Smooth muscle cell (in vitro differentiated cells): Measurements from ENCODE around the gene CLEC16A. TPM values are rescaled to one million over a fixed set of nuclear protein-coding genes. Genes with fewer than 3 reads are reported as not detected.

ENCODE experiments used
- DNase-seq: peaks from one replicate; lab custom pipeline; 2025; ENCODE audit not compliant: unreplicated experiment; lab: John Stamatoyannopoulos, UW
- H2AFZ ChIP-seq: fragments of 200-600 bp; sonication (generic); 2 replicates; pipeline ENCODE4 v1.6.0; 2016; ENCODE audit warnings: antibody characterized with exemption, low read depth, mild to moderate bottlenecking
- H3F3A ChIP-seq: fragments of 200-600 bp; sonication (generic); 2 replicates; pipeline ENCODE4 v1.6.0; 2017; ENCODE audit warnings: antibody characterized with exemption, low read depth
- H3K27ac ChIP-seq: fragments of 200-600 bp; sonication (generic); 2 replicates; pipeline ENCODE4 v1.5.1; 2016; ENCODE audit warnings: low read depth, mild to moderate bottlenecking
- H3K27me3 ChIP-seq: fragments of 200-600 bp; sonication (generic); 2 replicates; pipeline ENCODE4 v1.6.1; 2016; ENCODE audit warnings: low read depth, mild to moderate bottlenecking
- H3K36me3 ChIP-seq: fragments of 200-600 bp; sonication (generic); 2 replicates; pipeline ENCODE4 v1.5.1; 2016; ENCODE audit warnings: low read depth
- H3K4me1 ChIP-seq: fragments of 200-600 bp; sonication (generic); 2 replicates; pipeline ENCODE4 v1.5.1; 2016; ENCODE audit warnings: low read depth
- H3K4me2 ChIP-seq: fragments of 200-600 bp; sonication (generic); 2 replicates; pipeline ENCODE4 v1.6.0; 2016; ENCODE audit warnings: mild to moderate bottlenecking
- H3K4me3 ChIP-seq: fragments of 200-600 bp; sonication (generic); 2 replicates; pipeline ENCODE4 v1.5.1; 2016; ENCODE audit warnings: mild to moderate bottlenecking
- H3K79me2 ChIP-seq: fragments of 200-600 bp; sonication (generic); 2 replicates; pipeline ENCODE4 v1.6.0; 2016; ENCODE audit warnings: low read depth, mild to moderate bottlenecking
- H3K9ac ChIP-seq: fragments of 200-600 bp; sonication (generic); 2 replicates; pipeline ENCODE4 v1.6.0; 2016; ENCODE audit warnings: low read depth
- H3K9me3 ChIP-seq: fragments of 200-600 bp; sonication (generic); replicated peaks from 2 replicates; pipeline ENCODE4 v1.5.1; 2016; ENCODE audit warnings: low read depth
- H4K20me1 ChIP-seq: fragments of 200-600 bp; sonication (generic); 2 replicates; pipeline ENCODE4 v1.6.0; 2016; ENCODE audit warnings: low read depth
- CTCF ChIP-seq: fragments of 200-600 bp; sonication (generic); IDR thresholded peaks from 2 replicates; pipeline ENCODE4 v1.5.1; 2017; ENCODE audit warnings: borderline replicate concordance, mild to moderate bottlenecking, antibody characterized with exemption; ENCODE audit not compliant: insufficient read depth, poor library complexity, severe bottlenecking
- WGBS: methylation state at CpG from one replicate; pipeline ENCODE4 v1.1.7; 2016; ENCODE audit warnings: low lambda C conversion rate; 5-methylcytosine and 5-hydroxymethylcytosine counted together
- polyA plus RNA-seq: library from polyadenylated mRNA; unstranded; fragments of >200 nt; fragmentation: Nextera tagmentation; extraction: Ambion mirVana; gene quantifications from 2 replicates; pipeline ENCODE4 v1.2.1, GENCODE V29; 2016
- total RNA-seq: library from RNA; depleted of rRNA; stranded (reverse); fragments of >200 nt; gene quantifications from 2 replicates; pipeline ENCODE4 v1.2.3, GENCODE V29; 2014

Gene CLEC16A
- total and polyA plus RNA-seq, 2 experiments from 2014 or later, result 12.6 to 16.2 TPM

- H3F3A ChIP-seq, result no peaks in the 10 kb centered on the region
- H2AFZ ChIP-seq, result no peak overlapping the region
- no peak overlapping the region for H3K4me3 ChIP-seq
- H3K4me2 ChIP-seq, result no peak overlapping the region
- H3K79me2 ChIP-seq, result no peaks in the 10 kb centered on the region
- H3K9ac ChIP-seq, result no peak overlapping the region
- no peak overlapping the region for H3K27ac ChIP-seq
- H3K36me3 ChIP-seq, result no peaks in the 10 kb centered on the region
- no peaks in the 10 kb centered on the region for H4K20me1 ChIP-seq
- H3K4me1 ChIP-seq, result no peaks in the 10 kb centered on the region
- 96% methylated on average over 9 of the region's 9 CpGs for WGBS
- no peaks in the 10 kb centered on the region for H3K27me3 ChIP-seq
- H3K9me3 ChIP-seq, result no peaks in the 10 kb centered on the region
- DNase-seq, result no peak
- TF ChIP-seq CTCF, result no peak
Observed at GRCh38 chr16:11147033-11147753, 202.8 kb downstream of the CLEC16A start.

GRCh38 chr16:11147754-11148444, 203.5 kb downstream of the CLEC16A start:
- Histone ChIP-seq H2AFZ (no peak overlapping the region), H3K27me3 (no peaks in the 10 kb centered on the region), H3K4me1 (no peaks in the 10 kb centered on the region), H3K27ac (no peak overlapping the region), H3K9ac (no peak overlapping the region), H3K36me3 (no peaks in the 10 kb centered on the region), H4K20me1 (no peaks in the 10 kb centered on the region), H3F3A (no peaks in the 10 kb centered on the region), H3K79me2 (no peaks in the 10 kb centered on the region), H3K4me3 (no peak overlapping the region), H3K4me2 (no peak overlapping the region), H3K9me3 (no peaks in the 10 kb centered on the region)
- DNase-seq, result no peak
- 84% methylated on average over 8 of the region's 8 CpGs for WGBS
- no peak for TF ChIP-seq CTCF

- Histone ChIP-seq H3K9ac (no peak overlapping the region), H3K27ac (no peak overlapping the region), H3K36me3 (no peaks in the 10 kb centered on the region), H3K9me3 (no peaks in the 10 kb centered on the region), H4K20me1 (no peaks in the 10 kb centered on the region), H2AFZ (no peak overlapping the region), H3K4me1 (no peaks in the 10 kb centered on the region), H3K4me2 (no peak overlapping the region), H3K4me3 (no peak overlapping the region), H3F3A (no peaks in the 10 kb centered on the region), H3K79me2 (no peaks in the 10 kb centered on the region), H3K27me3 (no peaks in the 10 kb centered on the region)
- WGBS, result 48% methylated on average over 5 of the region's 5 CpGs
- no peak for DNase-seq
- TF ChIP-seq CTCF, result no peak
Observed at GRCh38 chr16:11149011-11149616, 204.8 kb downstream of the CLEC16A start.
